Neuronal stem cell (in vitro differentiated cells): ENCODE data around the gene PISD.

Experiments used
- DNase-seq: peaks from one replicate; pipeline ENCODE4 v3.0.0-alpha.2; 2013; ENCODE audit warnings: low spot score
- H2AFZ ChIP-seq: one replicate; pipeline ENCODE4 v1.6.1; 2013; ENCODE audit warnings: mild to moderate bottlenecking, low read length, inconsistent platforms
- H2AK5ac ChIP-seq: 2 replicates; pipeline ENCODE4 v1.6.1; 2013; ENCODE audit warnings: low read depth, mild to moderate bottlenecking, inconsistent platforms, low read length, moderate library complexity, mixed read lengths
- H2BK120ac ChIP-seq: 2 replicates; pipeline ENCODE4 v1.6.1; 2013; ENCODE audit warnings: low read depth, mild to moderate bottlenecking, inconsistent platforms, low read length, moderate library complexity, mixed read lengths
- H2BK12ac ChIP-seq: one replicate; pipeline ENCODE4 v1.6.1; 2013; ENCODE audit warnings: low read length, inconsistent platforms
- H2BK15ac ChIP-seq: 2 replicates; pipeline ENCODE4 v1.6.1; 2013; ENCODE audit warnings: mild to moderate bottlenecking, low read length, inconsistent platforms, mixed read lengths
- H2BK5ac ChIP-seq: one replicate; pipeline ENCODE4 v1.6.1; 2013; ENCODE audit warnings: inconsistent platforms, mild to moderate bottlenecking, low read length, moderate library complexity
- H3K14ac ChIP-seq: one replicate; pipeline ENCODE4 v1.6.1; 2013; ENCODE audit warnings: low read length, inconsistent platforms
- H3K18ac ChIP-seq: 2 replicates; pipeline ENCODE4 v1.6.1; 2013; ENCODE audit warnings: low read length, inconsistent platforms
- H3K23ac ChIP-seq: 2 replicates; pipeline ENCODE4 v1.6.1; 2013; ENCODE audit warnings: low read depth, mild to moderate bottlenecking, mixed read lengths, low read length, inconsistent platforms; ENCODE audit not compliant: poor library complexity
- H3K27ac ChIP-seq: replicated peaks from 3 replicates; pipeline ENCODE4 v1.5.1; 2013; ENCODE audit warnings: low read length, inconsistent platforms
- H3K27me3 ChIP-seq, 3 experiments: 2 replicates each; pipeline ENCODE4 v1.6.1; 2013; ENCODE audit warnings: low read length in 3 of 3, mild to moderate bottlenecking in 2 of 3, inconsistent platforms in 1 of 3, low read depth in 1 of 3, mixed read lengths in 1 of 3, moderate library complexity in 1 of 3; ENCODE audit not compliant: control insufficient read depth in 3 of 3, insufficient read depth in 3 of 3
- H3K36me3 ChIP-seq, 2 donors: replicated peaks in 1 of 2; 2 replicates each; pipeline ENCODE4 v1.6.1; 2013; ENCODE audit warnings: low read length in 2 of 2; ENCODE audit not compliant: control insufficient read depth in 2 of 2, insufficient read depth in 2 of 2
- H3K4ac ChIP-seq: 2 replicates; pipeline ENCODE4 v1.6.1; 2013; ENCODE audit warnings: inconsistent platforms, mild to moderate bottlenecking, low read length, moderate library complexity
- H3K4me1 ChIP-seq, 2 donors: 1 replicate in 1 of 2; 2 replicates in 1 of 2; pipeline ENCODE4 v1.6.1; 2013; ENCODE audit warnings: low read length in 2 of 2, low read depth in 1 of 2; ENCODE audit not compliant: control insufficient read depth in 2 of 2, insufficient read depth in 1 of 2
- H3K4me2 ChIP-seq: one replicate; pipeline ENCODE4 v1.6.1; 2013; ENCODE audit warnings: mild to moderate bottlenecking, low read length, inconsistent platforms; ENCODE audit not compliant: insufficient read depth, poor library complexity, severe bottlenecking
- H3K4me3 ChIP-seq, 2 donors: 2 replicates each; pipeline ENCODE4 v1.5.1; 2013; ENCODE audit warnings: low read length in 2 of 2, mild to moderate bottlenecking in 2 of 2, inconsistent platforms in 1 of 2, moderate library complexity in 1 of 2
- H3K79me1 ChIP-seq: one replicate; pipeline ENCODE4 v1.6.1; 2013; ENCODE audit warnings: low read depth, mild to moderate bottlenecking, inconsistent platforms, low read length, moderate library complexity
- H3K9ac ChIP-seq: one replicate; pipeline ENCODE4 v1.6.1; 2013; ENCODE audit warnings: mild to moderate bottlenecking, low read depth, low read length, inconsistent platforms; ENCODE audit not compliant: poor library complexity
- H3K9me3 ChIP-seq, 2 donors: replicated peaks in 1 of 2; 2 replicates each; pipeline versions ENCODE3 to v1.6.1; 2013; ENCODE audit warnings: low read length in 2 of 2, mild to moderate bottlenecking in 2 of 2, inconsistent platforms in 1 of 2, low read depth in 1 of 2, mixed read lengths in 1 of 2, moderate library complexity in 1 of 2; ENCODE audit not compliant: control insufficient read depth in 2 of 2, insufficient read depth in 1 of 2
- H4K8ac ChIP-seq: one replicate; pipeline ENCODE4 v1.6.1; 2013; ENCODE audit warnings: low read depth, mild to moderate bottlenecking, inconsistent platforms, low read length, moderate library complexity
- H4K91ac ChIP-seq: one replicate; pipeline ENCODE4 v1.6.1; 2013; ENCODE audit warnings: low read length, low read depth, mild to moderate bottlenecking, inconsistent platforms; ENCODE audit not compliant: poor library complexity
- WGBS, 2 donors: extraction: QIAGEN DNeasy Blood & Tissue Kit; methylation state at CpG; one replicate each; pipeline ENCODE4 v1.1.7; 2013; ENCODE audit warnings: missing lambda C conversion rate in 2 of 2, mixed read lengths in 1 of 2; ENCODE audit not compliant: insufficient read length in 2 of 2, insufficient replicate concordance in 1 of 2; ENCODE audit errors: extremely low coverage in 2 of 2; 5-methylcytosine and 5-hydroxymethylcytosine counted together

Gene PISD

GRCh38 chr22:31620756-31621480, 41.1 kb downstream of the PISD start:
- H2BK120ac ChIP-seq = no peak overlapping the region
- no peak overlapping the region for H3K14ac ChIP-seq
- peaks cover 10 to 19% of the 10 kb centered on the region in 2 donors for H3K4me1 ChIP-seq
- no peaks in the 10 kb centered on the region for H3K27me3 ChIP-seq
- H3K9ac ChIP-seq = no peak overlapping the region
- H2BK12ac ChIP-seq = no peak overlapping the region
- no peak overlapping the region for H4K8ac ChIP-seq
- peaks cover 0 to 1% of the 10 kb centered on the region in 2 donors for H3K9me3 ChIP-seq
- no peak overlapping the region for H2BK15ac ChIP-seq
- H4K91ac ChIP-seq = no peak overlapping the region
- H3K23ac ChIP-seq = no peak overlapping the region
- no peak overlapping the region for H3K4me3 ChIP-seq
- H3K79me1 ChIP-seq = peaks cover 25% of the 10 kb centered on the region
- no peak overlapping the region for H3K4ac ChIP-seq
- DNase-seq = no peak
- peaks cover 35 to 65% of the 10 kb centered on the region in 2 donors for H3K36me3 ChIP-seq
- no peak overlapping the region for H2AK5ac ChIP-seq
- peak overlapping the region; percentile 89 for H2BK5ac ChIP-seq
- no peak overlapping the region for H3K27ac ChIP-seq
- H3K4me2 ChIP-seq = no peak overlapping the region
- H3K18ac ChIP-seq = peak overlapping the region; percentile 28
- no peak overlapping the region for H2AFZ ChIP-seq
- WGBS, 2 donors = no CpG with 5 or more reads among the region's 20 CpGs

- Histone ChIP-seq H3K23ac (peak overlapping the region; percentile 82), H2AK5ac (peak overlapping the region; percentile 43), H2BK15ac (no peak overlapping the region), H2AFZ (no peak overlapping the region), H3K9ac (peak overlapping the region; percentile 40), H2BK120ac (no peak overlapping the region), H3K9me3 (peaks cover 0 to 1% of the 10 kb centered on the region in 2 donors), H3K4me2 (no peak overlapping the region), H3K4ac (no peak overlapping the region), H3K27ac (no peak overlapping the region), H3K79me1 (peaks cover 22% of the 10 kb centered on the region), H4K8ac (no peak overlapping the region), H3K36me3 (peaks cover 35 to 65% of the 10 kb centered on the region in 2 donors), H2BK5ac (peak overlapping the region; percentile 89), H3K27me3 (no peaks in the 10 kb centered on the region), H3K14ac (peak overlapping the region; percentile 32), H4K91ac (no peak overlapping the region), H3K4me3 (no peak overlapping the region), H2BK12ac (no peak overlapping the region), H3K4me1 (peaks cover 7 to 9% of the 10 kb centered on the region in 2 donors), H3K18ac (peak overlapping the region; percentile 45)
- WGBS, 2 donors = no CpG with 5 or more reads among the region's 14 CpGs
- no peak for DNase-seq
Observed at GRCh38 chr22:31619611-31620300, 42.3 kb downstream of the PISD start.

- no peak overlapping the region for H2BK12ac ChIP-seq
- no peaks in the 10 kb centered on the region for H3K27me3 ChIP-seq
- H4K8ac ChIP-seq = no peak overlapping the region
- WGBS, 2 donors = no CpG with 5 or more reads among the region's 5 CpGs
- H3K23ac ChIP-seq = no peak overlapping the region
- H3K79me1 ChIP-seq = peaks cover 16% of the 10 kb centered on the region
- H3K4me3 ChIP-seq = no peak overlapping the region
- H2AFZ ChIP-seq = no peak overlapping the region
- no peak overlapping the region for H3K27ac ChIP-seq
- H3K14ac ChIP-seq = peak overlapping the region; percentile 3
- H3K4me1 ChIP-seq = peaks cover 0 to under 1% of the 10 kb centered on the region in 2 donors
- no peak overlapping the region for H2BK5ac ChIP-seq
- no peak overlapping the region for H2BK120ac ChIP-seq
- H3K4ac ChIP-seq = no peak overlapping the region
- no peak overlapping the region for H4K91ac ChIP-seq
- no peak overlapping the region for H3K4me2 ChIP-seq
- no peak overlapping the region for H3K18ac ChIP-seq
- no peak overlapping the region for H2BK15ac ChIP-seq
- no peak overlapping the region for H2AK5ac ChIP-seq
- DNase-seq = no peak
- peaks cover 37 to 65% of the 10 kb centered on the region in 2 donors for H3K36me3 ChIP-seq
- H3K9me3 ChIP-seq = peaks cover 0 to 1% of the 10 kb centered on the region in 2 donors
- no peak overlapping the region for H3K9ac ChIP-seq
Observed at GRCh38 chr22:31618471-31619176, 43.4 kb downstream of the PISD start.

GRCh38 chr22:31618057-31618456, 44.0 kb downstream of the PISD start:
- Histone ChIP-seq H3K9me3 (peaks cover 0 to 1% of the 10 kb centered on the region in 2 donors), H3K23ac (no peak overlapping the region), H2BK12ac (no peak overlapping the region), H2BK5ac (no peak overlapping the region), H2BK120ac (no peak overlapping the region), H3K9ac (no peak overlapping the region), H3K4me3 (no peak overlapping the region), H2AFZ (no peak overlapping the region), H3K4me1 (no peaks in the 10 kb centered on the region), H3K4ac (no peak overlapping the region), H4K8ac (no peak overlapping the region), H3K27ac (no peak overlapping the region), H3K14ac (no peak overlapping the region), H3K79me1 (peaks cover 12% of the 10 kb centered on the region), H2AK5ac (no peak overlapping the region), H3K36me3 (peaks cover 37 to 64% of the 10 kb centered on the region in 2 donors), H4K91ac (no peak overlapping the region), H3K4me2 (no peak overlapping the region), H2BK15ac (no peak overlapping the region), H3K18ac (no peak overlapping the region), H3K27me3 (no peaks in the 10 kb centered on the region)
- no peak for DNase-seq
- no CpG with 5 or more reads among the region's 17 CpGs for WGBS, 2 donors
